GM12891 (cell line): Measurements from ENCODE around the gene PHF8. TPM values are rescaled to one million over a fixed set of nuclear protein-coding genes. Genes with fewer than 3 reads are reported as not detected.

ENCODE experiments used
- DNase-seq: peaks from one replicate; pipeline ENCODE4 v3.0.0; 2011; ENCODE audit warnings: low spot score; ENCODE audit not compliant: insufficient read length
- FAIRE-seq: peaks from 2 replicates; lab custom pipeline; 2011; peaks lifted over from hg19 to GRCh38; lab: Jason Lieb, UNC
- PAX5 ChIP-seq: IDR thresholded peaks from 2 replicates; pipeline ENCODE4 v1.6.1; 2011; ENCODE audit warnings: low read length, moderate library complexity, mild to moderate bottlenecking; ENCODE audit not compliant: insufficient read depth, severe bottlenecking
- POLR2A ChIP-seq: IDR thresholded peaks from 2 replicates; pipeline ENCODE4 v1.6.1; 2011; ENCODE audit warnings: low read depth, low read length, control low read depth
- POLR2AphosphoS5 ChIP-seq: IDR thresholded peaks from 2 replicates; pipeline ENCODE4 v1.6.1; 2011; ENCODE audit warnings: low read depth, low read length, control low read depth
- POU2F2 ChIP-seq: IDR thresholded peaks from 2 replicates; pipeline ENCODE4 v1.6.1; 2011; ENCODE audit warnings: low read depth, mild to moderate bottlenecking, control low read depth, low read length, moderate library complexity
- SPI1 ChIP-seq: IDR thresholded peaks from 2 replicates; pipeline ENCODE4 v1.6.1; 2011; ENCODE audit warnings: low read depth, low read length, control low read depth
- TAF1 ChIP-seq: IDR thresholded peaks from 2 replicates; pipeline ENCODE4 v1.6.1; 2011; ENCODE audit warnings: low read depth, low read length, control low read depth
- polyA plus RNA-seq: library from polyadenylated mRNA; unstranded; fragments of >200 nt; gene quantifications from one replicate; pipeline ENCODE4 v1.2.1, GENCODE V29; 2012; ENCODE audit warnings: low read depth, missing spikeins, inconsistent platforms; ENCODE audit not compliant: missing spikeins

Gene PHF8
- polyA plus RNA-seq: 11.3 TPM

GRCh38 chrX:54044126-54044876 lies at the start of gene PHF8:
Gene PHF8 (minus strand): TSS chrX:54044473. CDS start chrX:54042728, 1,745 bp downstream.
- TF ChIP-seq POU2F2 (0 out of 2 replicates have a peak, but pooled peaks have one; percentile 18), SPI1 (no peak), POLR2AphosphoS5 (no peak), POLR2A (no peak; the same call in 1 of the 2 replicates), TAF1 (no peak), PAX5 (no peak)
- FAIRE-seq: peak; percentile 92
- peak; percentile 56 for DNase-seq

- TF ChIP-seq POU2F2 (no peak), POLR2A (no peak), TAF1 (no peak), POLR2AphosphoS5 (no peak), PAX5 (no peak), SPI1 (no peak)
- no peak for DNase-seq
- FAIRE-seq: no peak
Observed at GRCh38 chrX:54093571-54093970, 49.3 kb upstream of the PHF8 start.

- DNase-seq (no peak), FAIRE-seq (no peak)
- TF ChIP-seq TAF1 (no peak), POLR2AphosphoS5 (no peak), SPI1 (no peak), POU2F2 (no peak), POLR2A (no peak)
Observed at GRCh38 chrX:54093159-54093558, 48.9 kb upstream of the PHF8 start.

GRCh38 chrX:54090880-54091279 lies 46.6 kb upstream of the PHF8 start:
- DNase-seq (no peak), FAIRE-seq (no peak)
- TF ChIP-seq POLR2A (no peak), PAX5 (no peak)

GRCh38 chrX:54089191-54089590 lies 44.9 kb upstream of the PHF8 start:
- no peak for FAIRE-seq
- TF ChIP-seq POU2F2: no peak
- TF ChIP-seq SPI1: 0 out of 2 replicates have a peak, but pooled peaks have one; percentile 13
- no peak for TF ChIP-seq POLR2AphosphoS5
- DNase-seq: no peak

- DNase-seq (no peak), FAIRE-seq (no peak)
- TF ChIP-seq POLR2AphosphoS5: no peak
- TF ChIP-seq POU2F2: no peak
- TF ChIP-seq SPI1: no peak
- no peak for TF ChIP-seq TAF1
Observed at GRCh38 chrX:54087661-54088060, 43.4 kb upstream of the PHF8 start.

GRCh38 chrX:54085666-54086065 lies 41.4 kb upstream of the PHF8 start:
- FAIRE-seq (no peak), DNase-seq (no peak)
- TF ChIP-seq POU2F2 (no peak), PAX5 (no peak), TAF1 (no peak), POLR2AphosphoS5 (no peak), POLR2A (no peak), SPI1 (no peak)

GRCh38 chrX:54076903-54077302 lies 32.6 kb upstream of the PHF8 start:
- FAIRE-seq (no peak), DNase-seq (no peak)
- TF ChIP-seq POLR2AphosphoS5: no peak
- TF ChIP-seq POLR2A: no peak
- TF ChIP-seq POU2F2: no peak
- TF ChIP-seq SPI1: no peak
- no peak for TF ChIP-seq PAX5
- no peak for TF ChIP-seq TAF1

- no peak for FAIRE-seq
Observed at GRCh38 chrX:54074826-54075225, 30.6 kb upstream of the PHF8 start.

GRCh38 chrX:54067766-54068165 lies 23.5 kb upstream of the PHF8 start:
- FAIRE-seq (peak; percentile 70), DNase-seq (no peak)
- no peak for TF ChIP-seq PAX5
- TF ChIP-seq TAF1: no peak
- no peak for TF ChIP-seq POU2F2
- no peak for TF ChIP-seq SPI1
- TF ChIP-seq POLR2A: no peak
- no peak for TF ChIP-seq POLR2AphosphoS5

More at GRCh38 chrX:54074826-54075225, 30.6 kb upstream of the PHF8 start:
- DNase-seq: no peak
- TF ChIP-seq POU2F2 (no peak), POLR2A (no peak), POLR2AphosphoS5 (no peak), PAX5 (no peak), TAF1 (no peak), SPI1 (no peak)
